ENCODE measurements around the gene XIST. TPM values are rescaled to one million over a fixed set of nuclear protein-coding genes. Genes with fewer than 3 reads are reported as not detected.

Gene XIST
- total and polyA plus RNA-seq, 10 donors: 0.05 to 448 (median 360) TPM

DNA sequence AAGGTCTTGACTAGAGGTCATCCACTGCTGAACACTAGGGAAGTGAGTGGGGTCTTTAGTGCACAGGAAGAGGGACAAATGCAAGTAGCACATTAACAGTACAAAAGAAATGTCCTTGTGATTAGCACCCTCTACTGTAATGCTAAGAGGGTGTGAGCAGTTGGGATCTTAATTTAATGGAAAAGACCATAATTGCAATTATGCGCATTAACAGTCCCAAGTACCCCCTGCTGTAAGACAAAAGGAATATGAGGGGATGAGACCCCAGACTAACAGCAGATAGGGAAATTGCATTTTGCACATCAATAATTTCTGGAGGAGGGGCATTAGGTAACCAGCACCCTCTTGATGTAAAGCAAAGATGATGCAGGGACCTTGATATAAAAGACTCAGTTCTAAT lies 4.5 kb downstream of the XIST start:
- intact Hi-C loops (cut with DNase I; ENCODE audit: low total_unique reads): no loop called here
- WGBS, 5 donors: 92 to 100% (median 97%) methylated on average over 1 of the region's 1 CpG
- TF ChIP-seq POLR2AphosphoS5 (IDR thresholded peaks at IDR 0.05) (no peak), POLR2A (IDR thresholded peaks at IDR 0.05) (no peak)
- TF ChIP-seq, protein P1, sequence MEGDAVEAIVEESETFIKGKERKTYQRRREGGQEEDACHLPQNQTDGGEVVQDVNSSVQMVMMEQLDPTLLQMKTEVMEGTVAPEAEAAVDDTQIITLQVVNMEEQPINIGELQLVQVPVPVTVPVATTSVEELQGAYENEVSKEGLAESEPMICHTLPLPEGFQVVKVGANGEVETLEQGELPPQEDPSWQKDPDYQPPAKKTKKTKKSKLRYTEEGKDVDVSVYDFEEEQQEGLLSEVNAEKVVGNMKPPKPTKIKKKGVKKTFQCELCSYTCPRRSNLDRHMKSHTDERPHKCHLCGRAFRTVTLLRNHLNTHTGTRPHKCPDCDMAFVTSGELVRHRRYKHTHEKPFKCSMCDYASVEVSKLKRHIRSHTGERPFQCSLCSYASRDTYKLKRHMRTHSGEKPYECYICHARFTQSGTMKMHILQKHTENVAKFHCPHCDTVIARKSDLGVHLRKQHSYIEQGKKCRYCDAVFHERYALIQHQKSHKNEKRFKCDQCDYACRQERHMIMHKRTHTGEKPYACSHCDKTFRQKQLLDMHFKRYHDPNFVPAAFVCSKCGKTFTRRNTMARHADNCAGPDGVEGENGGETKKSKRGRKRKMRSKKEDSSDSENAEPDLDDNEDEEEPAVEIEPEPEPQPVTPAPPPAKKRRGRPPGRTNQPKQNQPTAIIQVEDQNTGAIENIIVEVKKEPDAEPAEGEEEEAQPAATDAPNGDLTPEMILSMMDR (IDR thresholded peaks at IDR 0.05 in 8 of 11, conservative IDR thresholded peaks at IDR 0.05 in 3 of 11): no peak
- Histone ChIP-seq H3K27ac (no peak overlapping the region), H3K4me3 (peak overlapping the region in 3 of 8 donors; percentile 10 to 77 (median 64)), H3K27me3 (replicated peaks in 1 of 7) (no peaks in the 10 kb centered on the region), H3K36me3 (peaks cover 0 to 18% (median 0%) of the 10 kb centered on the region in 6 donors), H3K4me1 (peaks cover 0 to 59% (median 6%) of the 10 kb centered on the region in 6 donors), H3K9me3 (no peaks in the 10 kb centered on the region)
- DNase-seq: no peak

DNA sequence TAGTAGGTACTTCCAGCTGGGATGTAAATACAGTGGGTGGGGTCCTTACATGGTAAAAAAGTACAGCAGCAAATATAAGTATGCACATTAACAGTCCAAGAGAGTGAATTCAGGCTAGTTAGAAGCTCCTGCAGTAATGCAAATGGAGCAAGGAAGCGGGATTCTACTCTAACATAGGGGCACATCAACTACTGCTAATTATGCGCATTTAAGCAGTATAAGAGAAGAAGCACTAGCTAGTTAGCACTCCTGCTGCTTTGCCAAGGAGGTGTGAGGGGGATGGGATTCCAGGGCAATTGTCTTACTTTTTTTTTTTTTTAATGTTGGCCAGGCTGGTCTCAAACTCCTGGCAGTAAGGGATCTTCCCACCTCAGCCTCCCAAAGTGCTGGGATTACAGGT lies 5.4 kb downstream of the XIST start:
- Histone ChIP-seq H3K4me1 (peaks cover 0 to 67% (median 6%) of the 10 kb centered on the region in 6 donors), H3K36me3 (peaks cover 0 to 18% (median 0%) of the 10 kb centered on the region in 6 donors), H3K27me3 (replicated peaks in 1 of 7) (no peaks in the 10 kb centered on the region), H3K4me3 (peak overlapping the region in 2 of 8 donors; percentile 3 to 77), H3K27ac (no peak overlapping the region), H3K9me3 (no peaks in the 10 kb centered on the region)
- intact Hi-C loops (cut with DNase I; ENCODE audit: low total_unique reads): no loop called here
- no peak for DNase-seq
- 80 to 100% (median 93%) methylated on average over 2 of the region's 2 CpGs for WGBS, 5 donors
- TF ChIP-seq POLR2AphosphoS5 (IDR thresholded peaks at IDR 0.05): no peak
- no peak for TF ChIP-seq POLR2A (IDR thresholded peaks at IDR 0.05)
- TF ChIP-seq, protein P1 (IDR thresholded peaks at IDR 0.05 in 8 of 11, conservative IDR thresholded peaks at IDR 0.05 in 3 of 11): no peak

DNA sequence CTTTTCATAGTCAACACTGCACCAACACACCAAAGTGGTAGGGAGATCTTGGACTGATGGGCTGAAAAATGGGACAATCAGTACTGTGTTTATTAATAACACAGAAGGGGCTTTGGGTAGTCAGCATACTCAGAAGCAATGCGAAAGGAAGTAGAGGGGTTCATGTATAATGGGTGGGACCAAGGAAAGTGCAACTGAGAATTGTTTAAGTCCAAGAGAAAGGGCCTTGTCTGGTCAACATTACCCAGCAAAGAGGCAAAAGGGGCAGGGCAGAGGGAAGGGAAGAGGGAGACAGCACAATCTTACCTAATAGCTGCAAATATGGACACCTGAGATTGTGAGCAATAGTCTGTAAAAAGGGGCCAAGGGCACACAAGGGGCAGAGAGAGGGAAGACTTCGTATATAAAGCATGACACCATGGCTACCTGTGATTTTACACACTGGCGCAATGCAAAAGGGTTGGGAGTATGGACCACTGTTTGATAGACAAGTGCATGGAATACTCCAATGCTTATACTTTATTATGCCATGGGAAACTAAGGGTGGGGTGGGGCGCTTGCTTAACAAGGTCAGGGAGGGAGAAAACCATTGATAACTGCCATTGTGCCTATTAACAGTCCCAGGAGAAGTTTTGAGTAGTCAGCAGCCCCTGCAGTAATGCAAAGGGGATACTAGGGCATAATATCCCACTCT lies 9.8 kb downstream of the XIST start:
- intact Hi-C loops (cut with DNase I; ENCODE audit: low total_unique reads): no loop called here
- Histone ChIP-seq H3K4me1 (peaks cover 0 to 63% (median 6%) of the 10 kb centered on the region in 6 donors), H3K27me3 (replicated peaks in 1 of 7) (no peaks in the 10 kb centered on the region), H3K27ac (no peak overlapping the region), H3K36me3 (peaks cover 0 to 18% (median 0%) of the 10 kb centered on the region in 6 donors), H3K4me3 (no peak overlapping the region), H3K9me3 (no peaks in the 10 kb centered on the region)
- 79 to 95% (median 85%) methylated on average over 4 of the region's 4 CpGs for WGBS, 5 donors
- TF ChIP-seq, protein P1 (IDR thresholded peaks at IDR 0.05 in 8 of 11, conservative IDR thresholded peaks at IDR 0.05 in 3 of 11): no peak
- TF ChIP-seq POLR2A (IDR thresholded peaks at IDR 0.05): no peak
- no peak for TF ChIP-seq POLR2AphosphoS5 (IDR thresholded peaks at IDR 0.05)
- no peak for DNase-seq

DNA sequence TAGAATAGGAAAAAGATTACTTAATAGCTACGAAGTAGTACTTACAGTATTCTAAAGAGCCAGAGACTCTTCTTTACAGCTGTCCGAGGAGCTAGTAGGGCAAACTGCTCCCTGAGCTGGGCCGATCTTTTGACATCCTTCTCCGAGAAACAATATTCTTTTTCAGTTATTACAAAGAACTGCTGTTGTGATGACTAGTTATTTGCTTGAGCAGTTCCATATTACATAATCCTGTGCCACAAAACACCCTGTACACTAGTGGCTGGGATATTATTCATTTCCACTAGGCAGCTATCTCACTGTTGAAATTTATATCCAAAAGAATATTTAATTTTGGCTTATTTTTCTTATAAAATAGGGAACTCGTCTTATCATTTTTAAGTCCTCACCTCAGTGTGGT lies 11.2 kb downstream of the XIST start:
- Histone ChIP-seq H3K27me3 (replicated peaks in 1 of 7) (no peaks in the 10 kb centered on the region), H3K36me3 (peaks cover 0 to 21% (median 0%) of the 10 kb centered on the region in 6 donors), H3K9me3 (no peaks in the 10 kb centered on the region), H3K4me3 (no peak overlapping the region), H3K27ac (no peak overlapping the region), H3K4me1 (peaks cover 0 to 57% (median 3%) of the 10 kb centered on the region in 6 donors)
- 64 to 85% (median 80%) methylated on average over 5 of the region's 5 CpGs for WGBS, 5 donors
- DNase-seq: no peak
- intact Hi-C loops (cut with DNase I; ENCODE audit: low total_unique reads): no loop called here
- TF ChIP-seq POLR2AphosphoS5 (IDR thresholded peaks at IDR 0.05) (no peak), POLR2A (IDR thresholded peaks at IDR 0.05) (no peak)
- TF ChIP-seq, protein P1 (IDR thresholded peaks at IDR 0.05 in 8 of 11, conservative IDR thresholded peaks at IDR 0.05 in 3 of 11): no peak
